ENCODE results near the gene PTOV1. TPM values are rescaled to one million over a fixed set of nuclear protein-coding genes. Genes with fewer than 3 reads are reported as not detected.

PTOV1 gene
- total and polyA plus RNA-seq, 2 of the 4 experiments (the other 2 are of a cell fraction): 34.4 to 107 TPM

DNA sequence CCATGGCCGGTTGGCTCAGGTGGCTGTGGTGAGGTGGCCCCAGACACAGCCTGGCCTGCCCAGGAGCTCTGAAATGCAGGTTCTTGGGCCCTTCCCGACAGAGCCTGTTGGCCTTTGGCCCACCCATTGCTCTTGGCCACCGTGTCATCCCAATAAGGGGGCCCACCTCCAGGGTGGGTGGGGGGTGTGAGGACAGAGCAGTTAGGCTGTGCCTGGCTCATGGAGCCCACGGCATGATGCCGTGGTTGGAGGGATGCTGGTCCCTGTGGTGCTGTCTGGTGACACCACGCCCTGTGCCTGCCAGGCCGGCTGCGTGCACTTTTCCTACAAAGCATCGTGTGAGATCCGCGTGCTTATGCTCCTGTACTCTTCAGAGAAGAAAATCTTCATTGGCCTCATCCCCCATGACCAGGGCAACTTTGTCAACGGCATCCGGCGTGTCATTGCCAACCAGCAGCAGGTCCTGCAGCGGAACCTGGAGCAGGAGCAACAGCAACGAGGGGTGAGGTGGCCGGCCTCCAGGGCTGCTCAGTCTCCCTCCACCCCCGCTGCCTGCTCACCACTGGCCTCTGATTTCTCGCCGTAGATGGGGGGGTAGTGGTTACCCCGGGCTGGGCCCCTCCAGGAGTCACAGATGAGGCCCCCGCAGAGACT, 8.8 kb downstream of the PTOV1 start:
- in situ Hi-C loops (cut with MboI; ENCODE audit: low sequenced_read_pairs): loop anchor here (10.0 kb wide), 1 partner anchor 175 kb away; the partner anchor contains the start of gene ADM5
- H3K4me2 ChIP-seq (ENCODE audit: low read depth, low read length): no peak overlapping the region
- TF ChIP-seq POLR2A (IDR thresholded peaks at IDR 0.05; ENCODE audit: low read depth, low read length): no peak
- no peak for TF ChIP-seq RFX5 (IDR thresholded peaks at IDR 0.05; ENCODE audit: low read depth, low read length)
- peak overlapping the region; percentile 53 for H2BK5ac ChIP-seq (ENCODE audit: low read depth, low read length, poor library complexity, severe bottlenecking)
- peaks cover 88% of the 10 kb centered on the region for H3K36me3 ChIP-seq (ENCODE audit: control insufficient read depth, insufficient read depth, low read length)
- no peaks in the 10 kb centered on the region for H3K9me3 ChIP-seq (ENCODE audit: control insufficient read depth, insufficient read depth, low read length)
- peak overlapping the region; percentile 90 for H2AK9ac ChIP-seq (replicated peaks; ENCODE audit: low read depth, low read length, poor library complexity)
- dilution Hi-C loops (cut with HindIII; ENCODE audit: low sequenced_read_pairs, unreplicated experiment): no loop called here
- peak overlapping the region; percentile 49; the same call in 1 of the 2 replicates for H2AK5ac ChIP-seq (ENCODE audit: low read depth, low read length)
- H3K9ac ChIP-seq (ENCODE audit: low read depth, low read length): no peak overlapping the region
- BruUV-seq (replicated peaks): no TSS peak
- CTCF ChIA-PET: no interaction called here
- intact Hi-C loops (cut with micrococcal nuclease): no loop called here
- peak overlapping the region; percentile 32 for H3K27ac ChIP-seq (ENCODE audit: insufficient read depth, low read length)
- H3K79me1 ChIP-seq (ENCODE audit: low read depth in 1 of 2, low read length in 2 of 2): peaks cover 12 to 74% of the 10 kb centered on the region in 2 experiments
- 89% methylated on average over 11 of the region's 22 CpGs; no CpG with 5 or more reads in 1 of the 2 experiments for WGBS, 2 experiments (ENCODE audit: extremely low coverage in 2 of 2, insufficient read length in 1 of 2)
- peaks cover 11% of the 10 kb centered on the region for H3K4me1 ChIP-seq (ENCODE audit: control insufficient read depth, insufficient read depth, low read length)
- H2BK120ac ChIP-seq (ENCODE audit: low read depth, low read length): no peak overlapping the region
- H4K8ac ChIP-seq (ENCODE audit: low read depth in 2 of 2, low read length in 2 of 2): peak overlapping the region in 1 of 2 experiments; percentile 53; a peak in 1 of 4 replicates
- peaks cover 7% of the 10 kb centered on the region for H3K9me1 ChIP-seq (ENCODE audit: insufficient read depth, low read length)
- no peak overlapping the region for H3K23ac ChIP-seq (ENCODE audit: low read depth, low read length)
- no peak overlapping the region for H3K4me3 ChIP-seq (ENCODE audit: insufficient read depth, low read depth, low read length)
- H3K27me3 ChIP-seq (ENCODE audit: control insufficient read depth, insufficient read depth, low read length): no peaks in the 10 kb centered on the region
- no peak overlapping the region for H2BK20ac ChIP-seq (ENCODE audit: low read depth, low read length)
- peaks cover 59% of the 10 kb centered on the region for H4K20me1 ChIP-seq (ENCODE audit: insufficient read depth, low read length)
- H4K5ac ChIP-seq (ENCODE audit: low read depth, low read length): no peak overlapping the region
- H2BK15ac ChIP-seq (ENCODE audit: low read depth, low read length): no peak overlapping the region
- POLR2A ChIA-PET (ENCODE audit: unreplicated experiment): no interaction called here
- no peak for DNase-seq
- no peak overlapping the region for H4K91ac ChIP-seq (ENCODE audit: insufficient read depth, low read depth, low read length)
- peak overlapping the region; percentile 12 for H2AFZ ChIP-seq (replicated peaks; ENCODE audit: low read length, poor library complexity)
- H3K18ac ChIP-seq (ENCODE audit: low read depth, low read length): no peak overlapping the region
- peak overlapping the region; percentile 35; the same call in 1 of the 2 replicates for H3K4ac ChIP-seq (ENCODE audit: low read depth, low read length)
- ATAC-seq (ENCODE audit: low read depth): no peak
- 0 out of 2 replicates have a peak overlapping the region, but pooled peaks have one; percentile 32 for H3K14ac ChIP-seq (replicated peaks; ENCODE audit: low read depth, low read length)
- H3K56ac ChIP-seq (ENCODE audit: extremely low read depth, insufficient read depth, low read length): no peak overlapping the region
